WERI-Rb-1 (cell line): ENCODE measurements around the gene D2HGDH.
"Not testable (repeated sequence)": the region's sequence is repeated elsewhere in the genome, so short reads cannot be mapped to it uniquely, and the experiment has no call there.

ENCODE experiments used
- DNase-seq: peaks from one replicate; pipeline ENCODE4 v3.0.0-alpha.2; 2020
- H3K27ac ChIP-seq: fragments of 250-450 bp; sonication (Bioruptor Pico); 2 replicates; pipeline ENCODE4 v1.5.1; 2020; ENCODE audit warnings: mild to moderate bottlenecking, moderate library complexity
- H3K27me3 ChIP-seq: fragments of 250-450 bp; sonication (Bioruptor Pico); 2 replicates; pipeline ENCODE4 v1.5.1; 2021; ENCODE audit warnings: mild to moderate bottlenecking, low read depth, moderate library complexity; ENCODE audit not compliant: insufficient read depth, severe bottlenecking
- H3K36me3 ChIP-seq: fragments of 250-450 bp; sonication (Bioruptor Pico); 2 replicates; pipeline ENCODE4 v1.5.1; 2020; ENCODE audit warnings: mild to moderate bottlenecking, moderate library complexity
- H3K4me3 ChIP-seq: 2 replicates; pipeline ENCODE4 v1.5.1; 2011; ENCODE audit warnings: low read depth, mild to moderate bottlenecking, control low read depth, low read length
- H3K9me3 ChIP-seq: fragments of 250-450 bp; sonication (Bioruptor Pico); 2 replicates; pipeline ENCODE4 v1.5.1; 2021; ENCODE audit warnings: mild to moderate bottlenecking, moderate library complexity; ENCODE audit not compliant: severe bottlenecking
- TF ChIP-seq, protein P1 (sequence below): IDR thresholded peaks from 2 replicates; pipeline ENCODE4 v1.5.1; 2011; ENCODE audit warnings: low read depth, mild to moderate bottlenecking, control low read depth, inconsistent platforms, low read length

The D2HGDH gene

DNA sequence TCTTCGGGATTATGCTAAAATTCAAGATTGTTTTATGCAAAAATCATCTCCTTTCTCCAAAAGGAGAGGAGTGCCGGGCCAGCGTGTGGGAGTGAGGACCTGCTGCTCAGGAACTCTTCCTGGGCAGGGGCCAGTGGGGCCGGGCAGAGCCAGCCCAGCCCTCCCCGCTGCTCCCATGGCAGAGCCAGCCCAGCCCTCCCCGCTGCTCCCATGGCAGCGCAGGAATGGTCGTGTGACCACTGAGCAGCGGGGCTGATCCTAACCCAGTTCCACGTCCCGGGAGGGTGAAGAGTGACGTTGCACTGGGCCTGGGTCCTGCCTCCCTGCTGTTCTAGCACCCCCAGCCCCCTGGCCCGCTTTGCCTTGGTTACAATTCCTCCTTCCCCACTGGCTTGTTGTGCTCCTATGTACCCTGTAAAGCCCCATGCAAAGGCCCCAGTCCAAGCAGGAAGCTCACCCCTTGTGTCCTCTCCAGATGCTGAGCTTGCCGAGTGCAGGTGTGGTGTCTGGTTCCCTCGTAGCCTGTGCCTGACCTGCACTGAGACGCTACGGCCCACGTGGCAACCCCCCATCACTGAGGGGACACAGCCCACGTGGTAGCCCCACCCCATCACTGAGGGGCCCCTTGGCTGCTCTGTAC lies 63.1 kb downstream of the D2HGDH start:
- Histone ChIP-seq H3K36me3 (no peaks in the 10 kb centered on the region), H3K9me3 (no peaks in the 10 kb centered on the region), H3K27me3 (no peaks in the 10 kb centered on the region), H3K4me3 (no peak overlapping the region), H3K27ac (no peak overlapping the region)
- peak; percentile 4 for DNase-seq
- TF ChIP-seq, protein P1, sequence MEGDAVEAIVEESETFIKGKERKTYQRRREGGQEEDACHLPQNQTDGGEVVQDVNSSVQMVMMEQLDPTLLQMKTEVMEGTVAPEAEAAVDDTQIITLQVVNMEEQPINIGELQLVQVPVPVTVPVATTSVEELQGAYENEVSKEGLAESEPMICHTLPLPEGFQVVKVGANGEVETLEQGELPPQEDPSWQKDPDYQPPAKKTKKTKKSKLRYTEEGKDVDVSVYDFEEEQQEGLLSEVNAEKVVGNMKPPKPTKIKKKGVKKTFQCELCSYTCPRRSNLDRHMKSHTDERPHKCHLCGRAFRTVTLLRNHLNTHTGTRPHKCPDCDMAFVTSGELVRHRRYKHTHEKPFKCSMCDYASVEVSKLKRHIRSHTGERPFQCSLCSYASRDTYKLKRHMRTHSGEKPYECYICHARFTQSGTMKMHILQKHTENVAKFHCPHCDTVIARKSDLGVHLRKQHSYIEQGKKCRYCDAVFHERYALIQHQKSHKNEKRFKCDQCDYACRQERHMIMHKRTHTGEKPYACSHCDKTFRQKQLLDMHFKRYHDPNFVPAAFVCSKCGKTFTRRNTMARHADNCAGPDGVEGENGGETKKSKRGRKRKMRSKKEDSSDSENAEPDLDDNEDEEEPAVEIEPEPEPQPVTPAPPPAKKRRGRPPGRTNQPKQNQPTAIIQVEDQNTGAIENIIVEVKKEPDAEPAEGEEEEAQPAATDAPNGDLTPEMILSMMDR: no peak

DNA sequence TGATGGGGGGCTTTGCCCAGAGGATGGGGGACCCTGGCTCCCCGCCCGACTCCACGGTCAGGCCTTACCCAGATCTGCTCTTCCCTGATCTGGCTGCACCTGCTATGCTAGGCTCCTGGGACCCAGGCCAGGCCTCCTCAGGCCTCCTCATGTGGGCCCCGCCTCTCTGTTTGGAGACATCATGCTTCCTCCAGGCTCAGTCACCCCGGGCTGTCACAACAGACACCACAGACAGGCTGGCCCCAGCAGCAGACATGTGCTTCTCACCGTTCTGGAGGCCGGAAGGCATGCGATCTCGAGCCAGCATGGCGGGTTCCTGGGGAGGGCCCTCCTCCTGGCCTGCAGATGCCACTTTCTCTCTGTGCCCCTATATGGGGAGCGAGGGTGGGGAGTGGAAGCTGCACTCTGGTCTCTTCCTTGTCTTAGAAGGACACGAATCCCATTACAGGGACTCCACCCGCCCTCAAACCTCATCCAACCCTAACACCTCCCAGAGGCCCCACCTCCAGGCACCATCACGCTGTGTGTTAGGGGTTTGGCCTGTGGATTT lies 63.7 kb downstream of the D2HGDH start:
- DNase-seq: peak; percentile 7
- Histone ChIP-seq H3K27me3 (no peaks in the 10 kb centered on the region), H3K36me3 (no peaks in the 10 kb centered on the region), H3K27ac (no peak overlapping the region), H3K4me3 (no peak overlapping the region), H3K9me3 (no peaks in the 10 kb centered on the region)
- TF ChIP-seq, protein P1: no peak

DNA sequence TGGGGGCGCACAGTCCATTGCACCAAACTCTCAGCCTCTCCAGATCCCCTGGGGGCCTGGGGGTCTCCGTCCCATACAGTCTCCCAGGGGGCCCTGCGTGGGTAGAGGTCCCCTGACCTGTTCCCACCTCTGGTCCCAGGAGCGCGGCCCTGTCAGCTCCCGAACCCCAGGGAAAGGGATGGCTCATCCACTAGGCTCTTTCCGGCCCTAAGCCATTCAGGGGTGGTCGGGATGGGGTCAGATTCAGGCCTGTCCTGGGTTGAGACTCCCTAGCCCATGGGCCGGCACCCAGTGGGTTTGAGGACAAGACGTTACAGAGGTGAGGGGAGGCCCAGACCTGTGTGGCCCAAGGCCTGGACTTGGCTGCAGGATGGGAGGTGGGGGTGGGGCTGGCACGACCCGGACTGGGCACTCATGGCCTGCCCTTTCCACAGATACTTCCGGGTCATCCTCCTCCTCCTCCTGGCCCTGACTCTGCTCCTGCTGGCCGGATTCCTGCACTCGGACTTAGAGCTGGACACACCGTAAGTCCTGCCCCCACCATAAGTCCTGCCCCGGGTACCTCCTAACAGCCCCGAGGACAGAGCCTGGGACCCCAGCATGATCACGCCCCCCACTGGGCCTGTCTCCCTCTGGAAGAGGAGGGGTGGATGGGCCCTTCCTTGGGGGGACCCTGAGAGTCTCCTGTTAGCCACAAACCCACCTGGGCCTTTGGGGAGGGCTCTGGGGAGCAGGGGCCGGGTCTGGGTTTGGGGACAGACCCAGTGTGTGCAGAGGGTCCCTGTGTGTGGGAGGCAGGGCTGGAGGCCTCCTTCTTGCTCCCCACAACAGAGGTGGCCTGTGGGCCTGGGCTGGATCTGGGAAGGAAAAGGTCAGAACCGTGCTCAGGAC lies 64.4 kb downstream of the D2HGDH start:
- no peak overlapping the region for H3K27ac ChIP-seq
- DNase-seq: peak; percentile 5

DNA sequence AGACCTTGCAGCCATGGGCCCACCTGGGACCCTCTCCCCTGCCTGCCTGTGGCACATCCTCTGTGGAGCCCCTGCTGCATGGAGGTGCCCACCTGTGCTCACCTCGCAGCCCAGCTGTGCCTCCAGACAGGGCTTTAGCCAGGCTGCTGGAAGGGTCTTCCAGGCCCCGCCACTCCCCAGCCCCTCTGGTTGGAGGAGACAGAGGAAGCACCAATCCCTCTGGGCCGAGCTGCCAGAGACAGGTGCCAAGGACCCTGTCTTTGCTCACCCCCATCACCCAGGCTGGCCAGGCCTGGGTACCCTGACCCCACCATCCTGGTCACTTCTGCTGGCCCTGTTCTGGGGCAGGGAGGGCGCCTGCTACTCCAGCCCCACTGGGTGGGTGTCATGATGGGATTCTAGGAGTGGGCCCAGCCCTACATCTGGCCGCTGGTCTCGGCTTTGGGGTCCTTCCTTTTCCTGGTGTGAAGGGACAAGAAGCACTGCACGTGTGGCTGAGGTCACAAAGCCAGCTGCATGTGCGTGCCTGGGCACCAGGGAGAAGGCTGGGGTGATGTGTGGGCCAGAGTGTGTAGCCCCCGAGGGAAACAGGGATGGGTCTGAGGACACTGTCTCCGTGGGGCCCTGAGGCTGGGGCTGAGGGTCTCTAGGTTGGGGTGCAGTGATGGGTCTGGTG lies 65.2 kb downstream of the D2HGDH start:
- no peaks in the 10 kb centered on the region for H3K27me3 ChIP-seq
- DNase-seq: no peak
- no peaks in the 10 kb centered on the region for H3K9me3 ChIP-seq
- H3K27ac ChIP-seq: no peak overlapping the region
- H3K4me3 ChIP-seq: no peak overlapping the region
- no peaks in the 10 kb centered on the region for H3K36me3 ChIP-seq
- TF ChIP-seq, protein P1: no peak

More for the DNA sequence above, 64.4 kb downstream of the D2HGDH start:
- no peaks in the 10 kb centered on the region for H3K9me3 ChIP-seq
- H3K4me3 ChIP-seq: no peak overlapping the region
- TF ChIP-seq, protein P1: no peak
- no peaks in the 10 kb centered on the region for H3K27me3 ChIP-seq
- H3K36me3 ChIP-seq: no peaks in the 10 kb centered on the region

DNA sequence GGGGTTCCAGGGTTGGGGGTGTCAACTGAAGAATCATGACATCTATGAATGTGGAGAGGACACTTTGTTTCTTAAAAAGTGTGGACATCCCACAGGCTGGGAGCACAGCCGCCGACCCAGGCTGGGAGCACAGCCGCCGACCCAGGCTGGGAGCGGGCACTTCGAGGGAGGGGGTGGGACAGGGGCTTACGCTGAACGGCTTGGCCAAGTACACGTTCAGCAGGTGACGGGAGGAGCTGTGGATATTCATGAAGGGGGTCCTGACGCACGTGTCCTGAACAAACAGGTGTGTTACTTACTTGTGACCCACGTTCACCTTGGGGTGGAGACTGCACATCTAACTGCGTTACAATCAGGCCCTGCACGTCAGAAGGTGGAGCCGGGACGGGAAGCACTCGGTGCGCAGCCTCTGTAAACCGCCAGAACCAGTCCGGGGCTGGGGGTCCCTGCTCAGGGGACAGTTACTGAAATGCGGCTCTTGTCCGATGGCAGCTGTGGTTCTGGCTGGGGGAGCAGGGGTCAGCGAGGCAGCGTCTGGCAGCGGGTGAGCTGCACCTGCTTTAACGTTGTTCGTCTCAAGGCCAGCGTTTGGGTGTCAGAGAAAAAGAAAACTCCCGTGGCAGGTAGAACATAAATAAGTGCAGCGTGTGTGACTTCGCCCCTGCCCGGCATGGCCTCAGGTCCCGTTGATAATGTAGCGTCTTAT lies 65.9 kb downstream of the D2HGDH start:
- DNase-seq: peak; percentile 5
- H3K4me3 ChIP-seq, H3K36me3 ChIP-seq, H3K9me3 ChIP-seq, H3K27ac ChIP-seq, H3K27me3 ChIP-seq: not testable (repeated sequence)
